ENCODE measurements around the gene RAI2. TPM values are rescaled to one million over a fixed set of nuclear protein-coding genes. Genes with fewer than 3 reads are reported as not detected.

The RAI2 gene
- total RNA-seq, 1 experiment from 2014 or later, result not detected

GRCh38 chrX:17773221-17773876, 87.7 kb downstream of the RAI2 start:
- POLR2A ChIA-PET (ENCODE audit: low non-redundant PET), result no interaction called here
- peaks cover 20% of the 10 kb centered on the region for H3K27me3 ChIP-seq (replicated peaks; ENCODE audit: insufficient read depth, low read depth, low read length, poor library complexity)
- TF ChIP-seq, protein P1, sequence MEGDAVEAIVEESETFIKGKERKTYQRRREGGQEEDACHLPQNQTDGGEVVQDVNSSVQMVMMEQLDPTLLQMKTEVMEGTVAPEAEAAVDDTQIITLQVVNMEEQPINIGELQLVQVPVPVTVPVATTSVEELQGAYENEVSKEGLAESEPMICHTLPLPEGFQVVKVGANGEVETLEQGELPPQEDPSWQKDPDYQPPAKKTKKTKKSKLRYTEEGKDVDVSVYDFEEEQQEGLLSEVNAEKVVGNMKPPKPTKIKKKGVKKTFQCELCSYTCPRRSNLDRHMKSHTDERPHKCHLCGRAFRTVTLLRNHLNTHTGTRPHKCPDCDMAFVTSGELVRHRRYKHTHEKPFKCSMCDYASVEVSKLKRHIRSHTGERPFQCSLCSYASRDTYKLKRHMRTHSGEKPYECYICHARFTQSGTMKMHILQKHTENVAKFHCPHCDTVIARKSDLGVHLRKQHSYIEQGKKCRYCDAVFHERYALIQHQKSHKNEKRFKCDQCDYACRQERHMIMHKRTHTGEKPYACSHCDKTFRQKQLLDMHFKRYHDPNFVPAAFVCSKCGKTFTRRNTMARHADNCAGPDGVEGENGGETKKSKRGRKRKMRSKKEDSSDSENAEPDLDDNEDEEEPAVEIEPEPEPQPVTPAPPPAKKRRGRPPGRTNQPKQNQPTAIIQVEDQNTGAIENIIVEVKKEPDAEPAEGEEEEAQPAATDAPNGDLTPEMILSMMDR (conservative IDR thresholded peaks at IDR 0.05; ENCODE audit: low read depth, low read length), result no peak
- no peak for TF ChIP-seq EZH2 (IDR thresholded peaks at IDR 0.05; ENCODE audit: borderline replicate concordance, low read depth, low read length, poor library complexity, severe bottlenecking)
- no peaks in the 10 kb centered on the region for H3K4me1 ChIP-seq (ENCODE audit: insufficient read depth, low read length, poor library complexity, severe bottlenecking)
- intact Hi-C loops (cut with micrococcal nuclease; ENCODE audit: unreplicated experiment), result no loop called here
- DNase-seq (ENCODE audit: low spot score), result no peak
- H3K9me3 ChIP-seq (ENCODE audit: low read depth, low read length, poor library complexity, severe bottlenecking), result no peaks in the 10 kb centered on the region
- no peaks in the 10 kb centered on the region for H3K36me3 ChIP-seq (ENCODE audit: insufficient read depth, low read length, poor library complexity, severe bottlenecking)
- no peak overlapping the region for H3K4me3 ChIP-seq (ENCODE audit: low read depth, low read length, poor library complexity, severe bottlenecking)
- no peak overlapping the region for H3K27ac ChIP-seq (ENCODE audit: low read depth, low read length, poor library complexity, severe bottlenecking)
- CTCF ChIA-PET, result no interaction called here
- no TSS peak for BruUV-seq (replicated peaks)

DNA sequence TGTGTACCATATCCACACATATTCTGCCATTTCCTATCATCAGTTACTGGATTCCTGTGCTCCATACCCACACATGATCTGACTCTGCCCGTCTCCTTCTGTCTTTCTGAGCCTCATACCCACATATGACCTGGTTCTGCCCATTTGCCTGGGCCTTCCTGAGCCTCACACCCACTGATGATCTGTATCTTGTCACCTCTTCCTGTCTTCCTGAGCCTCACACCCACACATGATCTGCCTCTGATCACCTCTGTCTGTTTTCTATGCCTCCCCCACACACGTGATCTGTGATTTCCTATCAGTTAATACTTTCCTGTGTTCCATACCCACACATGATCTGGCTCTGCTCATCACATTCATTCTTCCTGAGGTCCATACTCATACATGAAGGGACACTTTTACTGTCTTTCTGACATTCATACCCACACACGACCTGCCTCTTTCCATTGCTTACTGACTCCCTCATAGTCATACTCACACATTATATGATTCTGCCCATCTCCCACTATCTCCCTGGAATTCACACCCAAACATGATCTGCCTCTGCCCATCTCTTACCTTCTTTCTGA, 91.3 kb downstream of the RAI2 start:
- H3K27me3 ChIP-seq (replicated peaks; ENCODE audit: insufficient read depth, low read depth, low read length, poor library complexity), result peaks cover 23% of the 10 kb centered on the region
- intact Hi-C loops (cut with micrococcal nuclease; ENCODE audit: unreplicated experiment), result no loop called here
- BruUV-seq (replicated peaks), result no TSS peak
- H3K4me1 ChIP-seq (ENCODE audit: insufficient read depth, low read length, poor library complexity, severe bottlenecking), result no peaks in the 10 kb centered on the region
- H3K9me3 ChIP-seq (ENCODE audit: low read depth, low read length, poor library complexity, severe bottlenecking), result no peaks in the 10 kb centered on the region
- no peak overlapping the region for H3K27ac ChIP-seq (ENCODE audit: low read depth, low read length, poor library complexity, severe bottlenecking)
- DNase-seq (ENCODE audit: low spot score), result no peak
- TF ChIP-seq, protein P1 (conservative IDR thresholded peaks at IDR 0.05; ENCODE audit: low read depth, low read length), result no peak
- no peak for TF ChIP-seq EZH2 (IDR thresholded peaks at IDR 0.05; ENCODE audit: borderline replicate concordance, low read depth, low read length, poor library complexity, severe bottlenecking)
- no peak overlapping the region for H3K4me3 ChIP-seq (ENCODE audit: low read depth, low read length, poor library complexity, severe bottlenecking)
- no peaks in the 10 kb centered on the region for H3K36me3 ChIP-seq (ENCODE audit: insufficient read depth, low read length, poor library complexity, severe bottlenecking)
- ChIA-PET CTCF (no interaction called here), POLR2A (ENCODE audit: low non-redundant PET) (no interaction called here)

DNA sequence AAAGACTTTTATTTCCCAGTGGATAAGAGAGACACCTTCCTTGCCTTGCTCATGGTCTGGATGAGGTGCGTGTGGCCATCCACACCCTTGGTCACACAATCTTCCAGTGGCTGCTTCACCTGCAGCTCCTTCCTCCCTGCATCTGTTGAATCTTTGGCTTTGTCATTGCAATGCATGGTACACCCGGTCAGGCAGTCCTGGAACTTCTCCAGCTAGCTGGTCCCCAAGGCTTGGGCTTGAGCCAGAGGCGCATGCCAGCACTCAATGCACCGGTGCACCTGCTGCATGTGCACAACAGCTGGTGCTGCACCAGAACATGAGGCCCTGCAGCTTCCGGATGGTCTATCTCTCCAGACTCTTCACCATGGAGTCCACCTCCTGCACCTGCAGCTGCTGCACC, 92.1 kb downstream of the RAI2 start:
- H3K4me3 ChIP-seq (ENCODE audit: low read depth, low read length, poor library complexity, severe bottlenecking), result no peak overlapping the region
- H3K27ac ChIP-seq (ENCODE audit: low read depth, low read length, poor library complexity, severe bottlenecking), result no peak overlapping the region
- TF ChIP-seq EZH2 (IDR thresholded peaks at IDR 0.05; ENCODE audit: borderline replicate concordance, low read depth, low read length, poor library complexity, severe bottlenecking), result no peak
- TF ChIP-seq, protein P1 (conservative IDR thresholded peaks at IDR 0.05; ENCODE audit: low read depth, low read length), result no peak
- intact Hi-C loops (cut with micrococcal nuclease; ENCODE audit: unreplicated experiment), result no loop called here
- no peaks in the 10 kb centered on the region for H3K9me3 ChIP-seq (ENCODE audit: low read depth, low read length, poor library complexity, severe bottlenecking)
- ChIA-PET POLR2A (ENCODE audit: low non-redundant PET) (no interaction called here), CTCF (no interaction called here)
- BruUV-seq (replicated peaks), result no TSS peak
- no peak for DNase-seq (ENCODE audit: low spot score)
- no peaks in the 10 kb centered on the region for H3K36me3 ChIP-seq (ENCODE audit: insufficient read depth, low read length, poor library complexity, severe bottlenecking)
- H3K4me1 ChIP-seq (ENCODE audit: insufficient read depth, low read length, poor library complexity, severe bottlenecking), result no peaks in the 10 kb centered on the region
- peaks cover 16% of the 10 kb centered on the region for H3K27me3 ChIP-seq (replicated peaks; ENCODE audit: insufficient read depth, low read depth, low read length, poor library complexity)
